ENCODE data around the gene CXorf38. TPM values are rescaled to one million over a fixed set of nuclear protein-coding genes. Genes with fewer than 3 reads are reported as not detected.

CXorf38 gene
- 9.8 and 12.7 TPM in 2 replicates for total RNA-seq (2014; rRNA removed; shearing (Covaris generic); ENCODE audit: low replicate concordance)

GRCh38 chrX:40647307-40648197 is at the start of gene CXorf38:
CXorf38 (minus strand) TSS chrX:40647561; CDS start chrX:40647520, 41 bp downstream.
- peak; percentile 85 for DNase-seq (ENCODE audit: low read depth)
- in situ Hi-C loops (cut with HindIII; ENCODE audit: low pct_unique_long_range_greater_than_20kb, low sequenced_read_pairs) = no loop called here

GRCh38 chrX:40694802-40695201 is 47.4 kb upstream of the CXorf38 start:
- in situ Hi-C loops (cut with HindIII; ENCODE audit: low pct_unique_long_range_greater_than_20kb, low sequenced_read_pairs) = no loop called here
- no peak for DNase-seq (ENCODE audit: low read depth)

- no peak for DNase-seq (ENCODE audit: low read depth)
- in situ Hi-C loops (cut with HindIII; ENCODE audit: low pct_unique_long_range_greater_than_20kb, low sequenced_read_pairs) = no loop called here
These were observed 41.6 kb upstream of the CXorf38 start for GRCh38 chrX:40688929-40689328.

GRCh38 chrX:40687169-40687568 is 39.8 kb upstream of the CXorf38 start:
- in situ Hi-C loops (cut with HindIII; ENCODE audit: low pct_unique_long_range_greater_than_20kb, low sequenced_read_pairs) = no loop called here
- no peak for DNase-seq (ENCODE audit: low read depth)

GRCh38 chrX:40685362-40685918 is 38.1 kb upstream of the CXorf38 start:
- in situ Hi-C loops (cut with HindIII; ENCODE audit: low pct_unique_long_range_greater_than_20kb, low sequenced_read_pairs) = no loop called here

GRCh38 chrX:40684092-40684491 is 36.7 kb upstream of the CXorf38 start:
- no peak for DNase-seq (ENCODE audit: low read depth)
- in situ Hi-C loops (cut with HindIII; ENCODE audit: low pct_unique_long_range_greater_than_20kb, low sequenced_read_pairs) = no loop called here

More at GRCh38 chrX:40685362-40685918, 38.1 kb upstream of the CXorf38 start:
- no peak for DNase-seq (ENCODE audit: low read depth)

- in situ Hi-C loops (cut with HindIII; ENCODE audit: low pct_unique_long_range_greater_than_20kb, low sequenced_read_pairs) = no loop called here
- no peak for DNase-seq (ENCODE audit: low read depth)
These were observed 35.9 kb upstream of the CXorf38 start for GRCh38 chrX:40683245-40683644.

GRCh38 chrX:40671126-40671525 is 23.8 kb upstream of the CXorf38 start:
- in situ Hi-C loops (cut with HindIII; ENCODE audit: low pct_unique_long_range_greater_than_20kb, low sequenced_read_pairs) = no loop called here

GRCh38 chrX:40663880-40664630 is 16.7 kb upstream of the CXorf38 start:
- in situ Hi-C loops (cut with HindIII; ENCODE audit: low pct_unique_long_range_greater_than_20kb, low sequenced_read_pairs) = no loop called here
- no peak for DNase-seq (ENCODE audit: low read depth)

More at GRCh38 chrX:40671126-40671525, 23.8 kb upstream of the CXorf38 start:
- no peak for DNase-seq (ENCODE audit: low read depth)

GRCh38 chrX:40663078-40663740 is 15.8 kb upstream of the CXorf38 start:
- no peak for DNase-seq (ENCODE audit: low read depth)
- in situ Hi-C loops (cut with HindIII; ENCODE audit: low pct_unique_long_range_greater_than_20kb, low sequenced_read_pairs) = no loop called here

GRCh38 chrX:40661489-40661888 is 14.1 kb upstream of the CXorf38 start:
- no peak for DNase-seq (ENCODE audit: low read depth)
- in situ Hi-C loops (cut with HindIII; ENCODE audit: low pct_unique_long_range_greater_than_20kb, low sequenced_read_pairs) = no loop called here

- in situ Hi-C loops (cut with HindIII; ENCODE audit: low pct_unique_long_range_greater_than_20kb, low sequenced_read_pairs) = no loop called here
- no peak for DNase-seq (ENCODE audit: low read depth)
These were observed 13.0 kb upstream of the CXorf38 start for GRCh38 chrX:40660381-40660780.

- in situ Hi-C loops (cut with HindIII; ENCODE audit: low pct_unique_long_range_greater_than_20kb, low sequenced_read_pairs) = no loop called here
- no peak for DNase-seq (ENCODE audit: low read depth)
These were observed 6.2 kb upstream of the CXorf38 start for GRCh38 chrX:40653535-40653934.

- DNase-seq (ENCODE audit: low read depth) = no peak
- in situ Hi-C loops (cut with HindIII; ENCODE audit: low pct_unique_long_range_greater_than_20kb, low sequenced_read_pairs) = no loop called here
These were observed 5.3 kb upstream of the CXorf38 start for GRCh38 chrX:40652664-40653063.

GRCh38 chrX:40651620-40652223 is 4.4 kb upstream of the CXorf38 start:
- in situ Hi-C loops (cut with HindIII; ENCODE audit: low pct_unique_long_range_greater_than_20kb, low sequenced_read_pairs) = no loop called here
- DNase-seq (ENCODE audit: low read depth) = peak; percentile 34

- in situ Hi-C loops (cut with HindIII; ENCODE audit: low pct_unique_long_range_greater_than_20kb, low sequenced_read_pairs) = no loop called here
- peak; percentile 17 for DNase-seq (ENCODE audit: low read depth)
These were observed 663 bp downstream of the CXorf38 start for GRCh38 chrX:40646489-40647306.

- peak; percentile 73 for DNase-seq (ENCODE audit: low read depth)
- in situ Hi-C loops (cut with HindIII; ENCODE audit: low pct_unique_long_range_greater_than_20kb, low sequenced_read_pairs) = no loop called here
These were observed 2.5 kb downstream of the CXorf38 start for GRCh38 chrX:40644821-40645358.

All from Caki2 (cell line).